PC-3 (cell line): ENCODE measurements around the gene ATAD3B. TPM values are rescaled to one million over a fixed set of nuclear protein-coding genes. Genes with fewer than 3 reads are reported as not detected.
A peak's percentile ranks its signal among the peaks of the same experiment; 100 is the strongest.
"Not testable (repeated sequence)": the region's sequence is repeated elsewhere in the genome, so short reads cannot be mapped to it uniquely, and the experiment has no call there.

Experiments
- ATAC-seq: fragments of 200-7000 bp; cut with Tn5 transposase; 2 replicates; pipeline ENCODE4 v1.9.1; 2020; ENCODE audit warnings: mild to moderate bottlenecking, moderate library complexity
- BruUV-seq: library from RNA; stranded (reverse); fragments of 400-500 nt; replicated peaks from 2 replicates; lab custom pipeline; 2021; lab: Mats Ljungman, UMichigan
- CTCF ChIA-PET: fragments of 300-600 bp; sonication (Branson Sonifier 250); formaldehyde crosslinking; loops from one replicate; lab custom pipeline; 2022; ENCODE audit warnings: antibody characterized with exemption; lab: Charles Lee
- POLR2A ChIA-PET: fragments of 300-600 bp; sonication (Branson Sonifier 250); formaldehyde crosslinking; loops from one replicate; lab custom pipeline; 2022; ENCODE audit warnings: antibody characterized with exemption; ENCODE audit not compliant: unreplicated experiment; lab: Charles Lee
- DNase-seq: peaks from one replicate; pipeline ENCODE4 v3.0.0-alpha.2; 2015
- H2AFZ ChIP-seq: fragments of 300-600 bp; sonication (generic); 2 replicates; pipeline ENCODE4 v1.6.0; 2016; ENCODE audit warnings: antibody characterized with exemption, low read length
- H3F3A ChIP-seq: fragments of 300-600 bp; sonication (generic); one replicate; pipeline ENCODE4 v1.6.0; 2017; ENCODE audit warnings: antibody characterized with exemption, low read length, control low read depth, mild to moderate bottlenecking; ENCODE audit not compliant: unreplicated experiment
- H3K27ac ChIP-seq: fragments of 300-600 bp; sonication (generic); 2 replicates; pipeline ENCODE4 v1.5.1; 2016; ENCODE audit warnings: mild to moderate bottlenecking, low read length
- H3K27me3 ChIP-seq: fragments of 300-600 bp; sonication (generic); 2 replicates; pipeline ENCODE4 v1.6.1; 2016; ENCODE audit warnings: low read length, mixed read lengths
- H3K36me3 ChIP-seq: fragments of 300-600 bp; sonication (generic); 2 replicates; pipeline ENCODE4 v1.6.1; 2016; ENCODE audit warnings: low read depth, mixed run types, low read length, mixed read lengths
- H3K4me1 ChIP-seq: fragments of 300-600 bp; sonication (generic); 2 replicates; pipeline ENCODE4 v1.5.1; 2016; ENCODE audit warnings: low read length; ENCODE audit not compliant: insufficient read depth
- H3K4me2 ChIP-seq: fragments of 300-600 bp; sonication (generic); 2 replicates; pipeline ENCODE4 v1.6.0; 2016; ENCODE audit warnings: low read length
- H3K4me3 ChIP-seq: fragments of 300-600 bp; sonication (generic); 2 replicates; pipeline ENCODE4 v1.5.1; 2016; ENCODE audit warnings: mild to moderate bottlenecking, low read length, mixed read lengths
- H3K79me2 ChIP-seq: fragments of 300-600 bp; sonication (generic); 2 replicates; pipeline ENCODE4 v1.6.1; 2017; ENCODE audit warnings: low read length, mixed read lengths
- H3K9ac ChIP-seq: fragments of 300-600 bp; sonication (generic); 2 replicates; pipeline ENCODE4 v1.6.0; 2016; ENCODE audit warnings: mild to moderate bottlenecking, low read length
- H3K9me2 ChIP-seq: fragments of 300-600 bp; sonication (generic); replicated peaks from 2 replicates; pipeline ENCODE4 v1.6.1; 2016; ENCODE audit warnings: mixed run types, low read length, mixed read lengths
- H3K9me3 ChIP-seq: fragments of 300-600 bp; sonication (generic); 2 replicates; pipeline ENCODE4 v1.6.1; 2016; ENCODE audit warnings: low read length, mixed read lengths
- H4K20me1 ChIP-seq: fragments of 300-600 bp; sonication (generic); 2 replicates; pipeline ENCODE4 v1.6.1; 2016; ENCODE audit warnings: low read length, mixed read lengths
- CTCF ChIP-seq: fragments of 300-600 bp; sonication (generic); conservative IDR thresholded peaks from 2 replicates; pipeline ENCODE4 v1.5.1; 2017; ENCODE audit warnings: antibody characterized with exemption, low read depth, mild to moderate bottlenecking, low read length
- EZH2 ChIP-seq: fragments of 300-600 bp; sonication (generic); IDR thresholded peaks from one replicate; pipeline ENCODE4 v1.6.1; 2017; ENCODE audit warnings: antibody characterized with exemption, mild to moderate bottlenecking, low read length; ENCODE audit not compliant: unreplicated experiment
- EZH2phosphoT487 ChIP-seq: fragments of 300-600 bp; sonication (generic); IDR thresholded peaks from 2 replicates; pipeline ENCODE4 v1.6.1; 2018; ENCODE audit warnings: mild to moderate bottlenecking, antibody characterized with exemption, low read length, borderline replicate concordance
- intact Hi-C: fragments of 100-400 bp; cut with micrococcal nuclease; formaldehyde crosslinking; loops from 2 replicates; pipeline ENCODE4 v1.9.0; 2023
- total RNA-seq: library from RNA; depleted of rRNA; stranded (reverse); fragments of >200 nt; gene quantifications from 2 replicates; pipeline ENCODE4 v1.2.3, GENCODE V29; 2014

ATAD3B gene
- total RNA-seq, 1 experiment from 2014 or later, result 140 TPM

- H3K36me3 ChIP-seq, result peaks cover 20% of the 10 kb centered on the region
- H3K4me3 ChIP-seq, result peak overlapping the region; percentile 91
- H2AFZ ChIP-seq, H4K20me1 ChIP-seq, intact Hi-C loops, POLR2A ChIA-PET, H3F3A ChIP-seq, H3K27me3 ChIP-seq, BruUV-seq, H3K9me2 ChIP-seq, H3K4me1 ChIP-seq, CTCF ChIA-PET, H3K9ac ChIP-seq, H3K27ac ChIP-seq, H3K9me3 ChIP-seq: not testable (repeated sequence)
- ATAC-seq (peak; percentile 27), DNase-seq (peak; percentile 33)
- H3K79me2 ChIP-seq, result peaks cover 50% of the 10 kb centered on the region
- peak overlapping the region; percentile 81 for H3K4me2 ChIP-seq
Observed at GRCh38 chr1:1514376-1514775, 42.8 kb downstream of the ATAD3B start.

GRCh38 chr1:1516923-1517322, 45.4 kb downstream of the ATAD3B start:
- H3K27me3 ChIP-seq, H3K9ac ChIP-seq, POLR2A ChIA-PET, H3K9me3 ChIP-seq, intact Hi-C loops, H3K27ac ChIP-seq, H4K20me1 ChIP-seq, H2AFZ ChIP-seq, H3K4me3 ChIP-seq, H3K4me1 ChIP-seq, CTCF ChIA-PET, DNase-seq, BruUV-seq, H3K9me2 ChIP-seq, ATAC-seq, H3K4me2 ChIP-seq, H3F3A ChIP-seq: not testable (repeated sequence)
- Histone ChIP-seq H3K36me3 (peaks cover 32% of the 10 kb centered on the region), H3K79me2 (peaks cover 38% of the 10 kb centered on the region)

GRCh38 chr1:1517973-1518620, 46.5 kb downstream of the ATAD3B start:
- POLR2A ChIA-PET, result no interaction called here
- Histone ChIP-seq H3K79me2 (peaks cover 31% of the 10 kb centered on the region), H3K9me2 (no peaks in the 10 kb centered on the region), H3K27ac (no peak overlapping the region), H3K9ac (no peak overlapping the region), H3K9me3 (no peaks in the 10 kb centered on the region), H3F3A (no peaks in the 10 kb centered on the region), H2AFZ (no peak overlapping the region), H3K27me3 (no peaks in the 10 kb centered on the region), H3K4me3 (no peak overlapping the region), H3K4me1 (no peaks in the 10 kb centered on the region), H3K4me2 (no peak overlapping the region), H3K36me3 (peaks cover 33% of the 10 kb centered on the region), H4K20me1 (peaks cover 5% of the 10 kb centered on the region; the same call in 1 of the 2 replicates)
- TF ChIP-seq EZH2phosphoT487 (no peak), EZH2 (no peak), CTCF (no peak)
- ATAC-seq (no peak), DNase-seq (no peak)
- BruUV-seq, result no TSS peak
- intact Hi-C loops, result no loop called here
- CTCF ChIA-PET, result no interaction called here

GRCh38 chr1:1518621-1519007, 47.0 kb downstream of the ATAD3B start:
- intact Hi-C loops, POLR2A ChIA-PET, CTCF ChIA-PET: not testable (repeated sequence)

GRCh38 chr1:1519805-1520505, 48.4 kb downstream of the ATAD3B start:
- CTCF ChIA-PET, H3K9me3 ChIP-seq, POLR2A ChIA-PET, H3K9me2 ChIP-seq, H3K4me1 ChIP-seq, ATAC-seq, BruUV-seq, H2AFZ ChIP-seq, H3K9ac ChIP-seq, H3K4me2 ChIP-seq, H3K4me3 ChIP-seq, H3F3A ChIP-seq, H3K27me3 ChIP-seq, intact Hi-C loops, H3K27ac ChIP-seq, H4K20me1 ChIP-seq, DNase-seq: not testable (repeated sequence)
- H3K79me2 ChIP-seq, result peaks cover 13% of the 10 kb centered on the region
- peaks cover 38% of the 10 kb centered on the region for H3K36me3 ChIP-seq

More at GRCh38 chr1:1518621-1519007, 47.0 kb downstream of the ATAD3B start:
- not testable (repeated sequence) for H3K9me3 ChIP-seq, H3K4me2 ChIP-seq, H2AFZ ChIP-seq, H3K27me3 ChIP-seq, BruUV-seq, H3K27ac ChIP-seq, H3F3A ChIP-seq, H3K9ac ChIP-seq, H3K4me3 ChIP-seq, H4K20me1 ChIP-seq, H3K4me1 ChIP-seq, ATAC-seq, H3K9me2 ChIP-seq, DNase-seq
- peaks cover 38% of the 10 kb centered on the region for H3K36me3 ChIP-seq
- H3K79me2 ChIP-seq, result peaks cover 26% of the 10 kb centered on the region
